ENCODE data around the gene RFTN1. TPM values are rescaled to one million over a fixed set of nuclear protein-coding genes. Genes with fewer than 3 reads are reported as not detected.

The RFTN1 gene
- total and polyA plus RNA-seq, 7 donors: 10.9 to 26.4 (median 22.2) TPM

GRCh38 chr3:16426665-16427064 is 86.8 kb downstream of the RFTN1 start:
- Histone ChIP-seq H3K4me1 (no peaks in the 10 kb centered on the region), H3K36me3 (no peaks in the 10 kb centered on the region), H3K4me3 (no peak overlapping the region), H3K9me3 (no peaks in the 10 kb centered on the region), H3K27ac (peak overlapping the region in 3 of 4 donors; percentile 31 to 63 (median 49)), H3K27me3 (no peaks in the 10 kb centered on the region)
- no peak for DNase-seq
- WGBS, 2 donors: 89 to 95% methylated on average over 2 of the region's 2 CpGs
- intact Hi-C loops (cut with DNase I): no loop called here
- TF ChIP-seq POLR2A (IDR thresholded peaks at IDR 0.05) (no peak), EP300 (IDR thresholded peaks at IDR 0.05) (no peak), CTCF (IDR thresholded peaks at IDR 0.05) (no peak), POLR2AphosphoS5 (IDR thresholded peaks at IDR 0.05) (no peak)

GRCh38 chr3:16426029-16426400 is 87.5 kb downstream of the RFTN1 start:
- WGBS, 2 donors: 91% methylated on average over 13 of the region's 13 CpGs
- no peak for TF ChIP-seq EP300 (IDR thresholded peaks at IDR 0.05)
- TF ChIP-seq POLR2A (IDR thresholded peaks at IDR 0.05): no peak
- no peak for TF ChIP-seq CTCF (IDR thresholded peaks at IDR 0.05)
- no peak for TF ChIP-seq POLR2AphosphoS5 (IDR thresholded peaks at IDR 0.05)
- intact Hi-C loops (cut with DNase I): no loop called here

GRCh38 chr3:16425398-16426028 is 88.0 kb downstream of the RFTN1 start:
- 69 to 75% methylated on average over 12 of the region's 12 CpGs for WGBS, 2 donors
- Histone ChIP-seq H3K9me3 (no peaks in the 10 kb centered on the region), H3K27me3 (no peaks in the 10 kb centered on the region), H3K36me3 (no peaks in the 10 kb centered on the region), H3K4me3 (no peak overlapping the region), H3K27ac (no peak overlapping the region), H3K4me1 (no peaks in the 10 kb centered on the region)
- no peak for DNase-seq
- intact Hi-C loops (cut with DNase I): no loop called here
- TF ChIP-seq CTCF (IDR thresholded peaks at IDR 0.05): no peak
- no peak for TF ChIP-seq POLR2AphosphoS5 (IDR thresholded peaks at IDR 0.05)
- no peak for TF ChIP-seq POLR2A (IDR thresholded peaks at IDR 0.05)
- no peak for TF ChIP-seq EP300 (IDR thresholded peaks at IDR 0.05)

More at GRCh38 chr3:16426029-16426400, 87.5 kb downstream of the RFTN1 start:
- Histone ChIP-seq H3K36me3 (no peaks in the 10 kb centered on the region), H3K27me3 (no peaks in the 10 kb centered on the region), H3K27ac (no peak overlapping the region), H3K9me3 (no peaks in the 10 kb centered on the region), H3K4me1 (no peaks in the 10 kb centered on the region), H3K4me3 (no peak overlapping the region)
- DNase-seq: no peak

GRCh38 chr3:16423947-16424673 is 89.4 kb downstream of the RFTN1 start:
- Histone ChIP-seq H3K9me3 (no peaks in the 10 kb centered on the region), H3K27me3 (no peaks in the 10 kb centered on the region), H3K36me3 (no peaks in the 10 kb centered on the region), H3K27ac (no peak overlapping the region), H3K4me1 (no peaks in the 10 kb centered on the region), H3K4me3 (no peak overlapping the region)
- DNase-seq: no peak
- 89 to 90% methylated on average over 5 of the region's 5 CpGs for WGBS, 2 donors
- intact Hi-C loops (cut with DNase I): no loop called here
- no peak for TF ChIP-seq POLR2AphosphoS5 (IDR thresholded peaks at IDR 0.05)
- TF ChIP-seq POLR2A (IDR thresholded peaks at IDR 0.05): no peak
- TF ChIP-seq CTCF (IDR thresholded peaks at IDR 0.05): no peak

Data from sigmoid colon (tissue), 7 donors.